Tibial artery (tissue), 4 donors: ENCODE measurements around the gene MGAT5B.

Source experiments
- DNase-seq, 2 donors: peaks; one replicate each; pipeline ENCODE4 v3.0.0-alpha.2; 2019
- H3K27ac ChIP-seq, 2 donors: fragments of 200-600 bp; sonication (generic) in 1 of 2; 1 replicate in 1 of 2; 2 replicates in 1 of 2; pipeline ENCODE4 v1.5.1; 2018 to 2019; ENCODE audit warnings: mild to moderate bottlenecking in 1 of 2
- H3K27me3 ChIP-seq, 2 donors: fragments of 200-600 bp; sonication (generic) in 1 of 2; one replicate each; pipeline versions ENCODE4 v1.5.1 to v1.6.0; 2016 to 2019
- H3K36me3 ChIP-seq, 3 donors: fragments of 200-600 bp; sonication (generic) in 2 of 3; one replicate each; pipeline ENCODE4 v1.5.1; 2016 to 2019; ENCODE audit warnings: mild to moderate bottlenecking in 2 of 3
- H3K4me1 ChIP-seq, 4 donors: fragments of 200-600 bp; sonication (generic) in 2 of 4; 1 replicate in 3 of 4; 2 replicates in 1 of 4; pipeline ENCODE4 v1.5.1; 2016 to 2019
- H3K4me3 ChIP-seq, 2 donors: fragments of 200-600 bp; sonication (generic) in 1 of 2; 1 replicate in 1 of 2; 2 replicates in 1 of 2; pipeline ENCODE4 v1.5.1; 2018 to 2019; ENCODE audit warnings: mild to moderate bottlenecking in 2 of 2
- H3K9me3 ChIP-seq, 3 donors: fragments of 200-600 bp; sonication (generic) in 1 of 3; one replicate each; pipeline ENCODE4 v1.5.1; 2016 to 2019
- intact Hi-C: fragments of 100-400 bp; cut with DNase I; formaldehyde crosslinking; loops from one replicate; pipeline ENCODE4 v1.15.0; 2023; ENCODE audit warnings: low total_unique reads
- TF ChIP-seq, protein P1 (sequence below), 2 experiments: fragments of 200-600 bp in 1 of 2; fragments of 450-650 bp in 1 of 2; IDR thresholded peaks; one replicate each; pipeline ENCODE4 v1.5.1; 2017 to 2019; ENCODE audit warnings: antibody characterized with exemption in 2 of 2, mild to moderate bottlenecking in 1 of 2, moderate library complexity in 1 of 2

Gene MGAT5B

DNA sequence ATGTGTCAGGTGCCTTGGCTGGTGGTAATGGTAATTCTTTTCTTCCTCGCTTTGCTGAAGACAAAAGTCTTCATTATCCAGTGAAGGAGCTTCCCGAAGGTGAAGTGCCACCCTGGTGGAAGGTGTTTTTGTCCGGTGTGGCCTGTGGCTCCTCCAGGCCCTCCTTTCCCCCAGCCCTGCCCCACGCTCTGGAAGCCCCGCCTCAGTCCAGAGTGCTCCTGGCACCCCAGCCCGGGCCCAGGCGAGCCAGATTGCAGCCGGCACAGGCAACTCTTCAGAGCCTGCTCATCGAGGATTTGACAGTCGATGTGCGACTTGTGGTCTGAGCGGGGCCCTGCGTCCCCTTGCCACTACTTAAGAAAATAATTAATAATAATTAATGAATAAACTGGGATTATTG lies 93.7 kb downstream of the MGAT5B start:
- Histone ChIP-seq H3K4me3 (no peak overlapping the region), H3K36me3 (no peaks in the 10 kb centered on the region), H3K4me1 (peaks cover 0 to 10% (median 7%) of the 10 kb centered on the region in 4 donors), H3K27ac (no peak overlapping the region), H3K9me3 (no peaks in the 10 kb centered on the region), H3K27me3 (peaks cover 0 to 46% of the 10 kb centered on the region in 2 donors)
- intact Hi-C loops = no loop called here
- DNase-seq = no peak
- TF ChIP-seq, protein P1, sequence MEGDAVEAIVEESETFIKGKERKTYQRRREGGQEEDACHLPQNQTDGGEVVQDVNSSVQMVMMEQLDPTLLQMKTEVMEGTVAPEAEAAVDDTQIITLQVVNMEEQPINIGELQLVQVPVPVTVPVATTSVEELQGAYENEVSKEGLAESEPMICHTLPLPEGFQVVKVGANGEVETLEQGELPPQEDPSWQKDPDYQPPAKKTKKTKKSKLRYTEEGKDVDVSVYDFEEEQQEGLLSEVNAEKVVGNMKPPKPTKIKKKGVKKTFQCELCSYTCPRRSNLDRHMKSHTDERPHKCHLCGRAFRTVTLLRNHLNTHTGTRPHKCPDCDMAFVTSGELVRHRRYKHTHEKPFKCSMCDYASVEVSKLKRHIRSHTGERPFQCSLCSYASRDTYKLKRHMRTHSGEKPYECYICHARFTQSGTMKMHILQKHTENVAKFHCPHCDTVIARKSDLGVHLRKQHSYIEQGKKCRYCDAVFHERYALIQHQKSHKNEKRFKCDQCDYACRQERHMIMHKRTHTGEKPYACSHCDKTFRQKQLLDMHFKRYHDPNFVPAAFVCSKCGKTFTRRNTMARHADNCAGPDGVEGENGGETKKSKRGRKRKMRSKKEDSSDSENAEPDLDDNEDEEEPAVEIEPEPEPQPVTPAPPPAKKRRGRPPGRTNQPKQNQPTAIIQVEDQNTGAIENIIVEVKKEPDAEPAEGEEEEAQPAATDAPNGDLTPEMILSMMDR (IDR thresholded peaks at IDR 0.05) = no peak

DNA sequence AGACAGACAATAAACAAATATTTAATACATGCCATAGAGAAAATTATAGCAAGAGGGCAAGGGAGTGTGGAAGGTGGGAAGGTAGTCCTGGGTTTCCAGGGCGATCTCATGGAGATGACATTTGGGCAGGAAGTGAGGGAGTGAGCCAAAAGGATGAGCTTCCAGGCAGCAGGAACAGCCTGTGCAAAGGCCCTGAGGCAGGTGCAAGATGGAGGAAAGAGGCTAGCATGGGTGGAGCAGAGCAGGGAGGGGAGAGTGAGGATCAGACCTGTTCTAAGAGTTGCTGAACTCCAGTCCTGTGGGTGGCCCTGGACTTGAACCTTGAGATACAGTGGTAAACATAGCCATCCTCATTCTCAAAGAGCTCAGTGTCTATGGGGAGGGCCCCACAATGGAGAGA lies 94.7 kb downstream of the MGAT5B start:
- Histone ChIP-seq H3K9me3 (no peaks in the 10 kb centered on the region), H3K36me3 (no peaks in the 10 kb centered on the region), H3K27ac (no peak overlapping the region), H3K27me3 (peaks cover 0 to 46% of the 10 kb centered on the region in 2 donors), H3K4me1 (peaks cover 0 to 6% (median 4%) of the 10 kb centered on the region in 4 donors), H3K4me3 (no peak overlapping the region)
- intact Hi-C loops = no loop called here
- no peak for DNase-seq
- TF ChIP-seq, protein P1 (IDR thresholded peaks at IDR 0.05) = no peak

DNA sequence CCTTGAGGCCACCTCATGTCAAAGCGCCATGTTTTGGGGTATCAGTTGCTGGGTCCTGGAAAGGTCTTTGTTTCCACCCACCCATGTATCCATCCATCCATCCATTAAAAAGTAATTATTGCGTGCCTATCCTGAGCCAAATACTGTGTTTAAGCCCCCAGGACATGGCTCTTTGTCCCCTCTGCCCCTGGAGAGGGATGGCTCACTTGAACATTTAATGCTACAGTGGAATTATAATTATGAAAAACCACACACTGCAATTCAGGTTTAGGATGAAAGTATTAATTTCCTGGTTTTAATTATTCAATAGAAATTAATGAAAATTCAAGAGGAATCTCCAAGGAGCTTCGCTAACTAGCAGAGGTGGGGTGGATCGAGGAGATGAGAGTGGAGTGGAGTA lies 97.8 kb downstream of the MGAT5B start:
- H3K36me3 ChIP-seq = no peaks in the 10 kb centered on the region
- TF ChIP-seq, protein P1 (IDR thresholded peaks at IDR 0.05) = no peak
- peaks cover 0 to 14% (median 9%) of the 10 kb centered on the region in 4 donors for H3K4me1 ChIP-seq
- no peak for DNase-seq
- H3K27me3 ChIP-seq = peaks cover 0 to 66% of the 10 kb centered on the region in 2 donors
- no peaks in the 10 kb centered on the region for H3K9me3 ChIP-seq
- no peak overlapping the region for H3K4me3 ChIP-seq
- no peak overlapping the region for H3K27ac ChIP-seq
- intact Hi-C loops = no loop called here

DNA sequence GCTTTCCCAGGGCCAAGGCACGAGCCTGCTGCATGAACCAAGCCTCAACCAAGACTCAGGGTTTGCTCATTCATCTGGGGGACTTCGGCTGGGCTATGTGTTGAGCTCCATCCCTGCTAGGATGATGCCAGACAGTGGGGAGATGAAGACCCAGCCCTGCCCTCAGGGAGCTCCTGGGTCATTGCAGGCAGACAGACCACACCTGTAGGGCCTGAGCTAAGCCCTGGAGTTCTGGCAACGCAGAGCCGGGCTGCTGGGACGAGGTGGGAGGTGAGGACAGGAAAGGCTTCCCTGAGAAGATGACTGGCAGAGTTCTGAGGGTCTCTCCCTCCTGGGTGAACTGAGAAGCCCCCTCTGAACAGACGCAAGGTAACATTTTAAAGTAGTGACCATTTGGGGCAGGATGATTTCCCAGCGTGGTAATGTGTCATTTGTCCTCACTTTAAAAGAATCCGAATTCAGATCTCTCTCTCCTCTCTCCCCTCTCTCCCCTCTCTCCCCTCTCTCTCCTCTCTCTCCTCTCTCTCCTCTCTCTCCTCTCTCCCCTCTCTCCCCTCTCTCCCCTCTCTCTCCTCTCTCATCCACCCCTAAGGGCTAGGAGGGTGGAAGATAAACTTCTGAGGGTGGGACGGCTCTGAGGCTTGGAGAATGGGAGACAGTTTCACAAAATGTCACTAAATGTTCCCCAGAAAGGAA lies 98.4 kb downstream of the MGAT5B start:
- Histone ChIP-seq H3K27ac (no peak overlapping the region), H3K36me3 (no peaks in the 10 kb centered on the region), H3K4me1 (peaks cover 0 to 14% (median 9%) of the 10 kb centered on the region in 4 donors), H3K9me3 (no peaks in the 10 kb centered on the region), H3K27me3 (peaks cover 0 to 71% of the 10 kb centered on the region in 2 donors), H3K4me3 (no peak overlapping the region)
- TF ChIP-seq, protein P1 (IDR thresholded peaks at IDR 0.05) = no peak
- intact Hi-C loops = no loop called here
- no peak for DNase-seq

DNA sequence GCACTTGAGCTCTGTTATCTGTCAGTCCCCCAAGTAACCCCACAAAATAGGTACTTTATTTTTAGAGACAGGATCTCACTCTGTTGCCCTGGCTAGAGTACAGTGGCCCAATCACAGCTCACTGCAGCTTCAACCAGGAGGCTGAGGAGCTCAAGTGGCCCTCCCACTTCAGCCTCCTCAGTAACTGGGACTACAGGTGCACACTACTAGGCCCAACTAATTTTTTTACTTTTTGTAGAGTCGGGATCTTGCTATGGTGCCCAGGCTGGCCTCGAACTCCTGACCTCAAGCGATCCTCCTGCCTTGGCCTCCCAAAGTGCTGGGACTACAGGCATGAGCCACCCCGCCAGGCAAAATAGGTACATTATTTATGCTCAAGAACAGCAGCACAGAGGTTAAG lies 99.6 kb downstream of the MGAT5B start:
- peaks cover 0 to 73% of the 10 kb centered on the region in 2 donors for H3K27me3 ChIP-seq
- TF ChIP-seq, protein P1 (IDR thresholded peaks at IDR 0.05) = no peak
- no peak overlapping the region for H3K4me3 ChIP-seq
- H3K36me3 ChIP-seq = no peaks in the 10 kb centered on the region
- no peaks in the 10 kb centered on the region for H3K9me3 ChIP-seq
- intact Hi-C loops = no loop called here
- DNase-seq = no peak
- H3K27ac ChIP-seq = no peak overlapping the region
- peaks cover 0 to 14% (median 9%) of the 10 kb centered on the region in 4 donors for H3K4me1 ChIP-seq
